AG08395 (cell line): ENCODE data around the gene BOD1L1.

ENCODE experiments used
- DNase-seq: peaks from one replicate; pipeline ENCODE4 v3.0.0; 2012; ENCODE audit warnings: mixed read lengths, low spot score

Gene BOD1L1

GRCh38 chr4:13558881-13559280 lies 68.6 kb downstream of the BOD1L1 start:
- DNase-seq, result no peak

GRCh38 chr4:13555325-13555724 lies 72.2 kb downstream of the BOD1L1 start:
- no peak for DNase-seq

GRCh38 chr4:13553081-13553480 lies 74.4 kb downstream of the BOD1L1 start:
- no peak for DNase-seq

DNA sequence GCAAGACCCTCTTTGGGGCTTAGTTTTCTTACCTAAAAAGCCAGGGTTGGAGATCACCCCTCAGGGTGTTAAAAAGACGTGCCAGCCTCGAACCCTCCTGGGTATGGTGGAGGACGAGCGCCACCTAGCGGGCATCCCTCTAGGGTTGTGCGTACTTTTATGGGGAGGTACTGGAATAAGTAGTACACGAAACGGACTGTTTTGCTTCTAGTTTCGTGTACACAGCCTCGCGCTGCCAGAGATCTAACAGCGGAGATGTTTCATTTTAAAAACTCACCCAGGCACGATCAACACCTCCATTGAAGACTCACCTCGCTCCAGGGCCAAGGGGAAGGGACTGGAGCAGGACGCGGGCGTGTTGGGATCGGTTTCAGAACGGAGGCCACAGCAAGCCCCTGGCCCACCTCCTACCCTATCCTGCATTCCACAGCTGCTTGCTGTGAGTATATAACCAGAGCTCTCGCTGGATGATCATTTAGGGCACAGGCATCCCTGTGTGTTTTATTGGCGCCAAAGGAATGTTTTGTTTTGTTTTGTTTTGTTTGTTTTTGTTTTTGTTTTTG lies 78.5 kb downstream of the BOD1L1 start:
- peak; percentile 89 for DNase-seq

- DNase-seq, result no peak
These were observed 79.2 kb downstream of the BOD1L1 start for GRCh38 chr4:13548059-13548983.

DNA sequence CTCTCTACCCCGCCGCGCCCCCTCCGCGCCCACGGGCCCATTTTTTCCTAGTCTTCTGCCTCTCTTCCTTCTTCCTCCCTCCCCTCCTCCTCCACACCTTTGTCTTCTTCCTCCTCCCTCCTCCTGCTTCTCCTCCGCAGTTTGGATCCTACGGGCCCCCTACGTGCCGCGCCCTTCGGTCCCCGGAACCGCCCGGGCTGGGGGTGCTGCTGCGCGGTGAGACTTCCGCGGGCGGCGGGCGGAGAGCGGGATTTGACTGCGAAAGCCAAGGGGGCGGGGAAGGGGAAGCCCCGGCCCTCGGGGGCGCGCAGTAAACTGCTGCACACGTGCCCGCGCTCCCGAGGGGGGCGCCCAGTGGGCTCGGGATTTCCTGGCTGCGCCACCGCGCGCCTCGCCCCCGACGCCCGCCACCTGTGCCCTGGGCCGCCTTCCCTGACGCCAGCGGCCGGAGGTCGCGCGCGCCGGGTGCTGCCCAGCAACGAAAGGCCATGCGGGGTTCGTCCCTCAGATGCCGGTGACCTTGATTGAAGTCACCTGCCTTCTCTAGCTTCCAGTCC lies 80.0 kb downstream of the BOD1L1 start:
- no peak for DNase-seq

- no peak for DNase-seq
These were observed 80.5 kb downstream of the BOD1L1 start for GRCh38 chr4:13546941-13547484.

DNA sequence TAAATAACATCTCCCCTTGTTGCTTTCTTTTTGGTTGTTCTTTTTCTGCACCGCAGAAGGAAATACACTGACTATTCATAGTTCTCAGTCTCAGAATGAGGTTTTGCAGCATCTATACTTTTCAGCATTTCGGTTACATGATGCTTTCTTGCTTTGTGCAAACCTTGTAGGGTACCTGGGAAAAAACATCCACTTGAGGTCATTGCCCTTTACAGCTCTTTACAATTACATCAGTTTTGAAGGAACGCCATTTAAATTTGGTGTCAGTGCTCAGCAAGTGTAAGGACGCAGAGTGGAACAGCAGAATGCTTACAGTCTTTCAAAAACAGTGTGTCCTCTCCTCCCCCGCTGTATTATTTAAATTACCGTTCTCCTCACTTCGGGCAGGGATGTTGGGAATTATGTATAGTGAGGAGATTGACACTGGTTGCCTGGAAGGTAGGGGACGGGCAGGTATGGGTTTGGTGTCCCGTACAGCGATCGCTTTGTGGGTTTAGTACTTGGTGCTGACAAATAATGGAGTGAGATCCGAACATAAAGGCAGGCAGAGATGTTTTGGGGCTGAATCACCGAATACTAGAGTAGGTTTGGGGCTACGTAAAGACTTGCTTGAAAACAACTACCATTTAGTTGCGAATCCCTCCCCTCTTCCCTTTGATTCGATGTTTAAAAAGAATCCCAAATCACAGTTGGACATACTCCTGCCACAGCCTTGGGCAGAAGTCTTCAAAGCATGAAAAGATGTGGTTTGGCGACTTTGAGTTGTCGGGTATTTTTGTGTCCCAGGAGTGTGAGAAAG lies 81.2 kb downstream of the BOD1L1 start:
- DNase-seq, result no peak

DNA sequence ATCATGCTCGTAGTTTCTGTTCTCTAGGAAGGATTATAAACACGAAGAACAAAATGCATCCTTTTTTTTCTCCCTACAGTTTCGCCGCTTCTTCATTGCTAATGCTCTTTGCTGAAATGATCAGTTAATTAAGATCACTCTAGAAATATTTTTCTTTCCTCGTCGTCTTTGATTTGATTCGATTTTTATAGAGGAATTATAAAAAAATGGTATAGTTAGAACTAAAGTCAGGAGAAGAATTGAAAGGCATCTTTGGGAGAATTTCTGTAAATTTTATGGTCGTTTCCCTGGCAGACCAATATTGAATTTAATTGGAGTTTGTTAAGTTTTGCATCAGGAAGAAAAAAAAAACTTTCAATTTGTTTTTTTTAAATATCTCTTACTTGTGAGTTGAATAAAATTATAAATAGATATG lies 82.1 kb downstream of the BOD1L1 start:
- no peak for DNase-seq

DNA sequence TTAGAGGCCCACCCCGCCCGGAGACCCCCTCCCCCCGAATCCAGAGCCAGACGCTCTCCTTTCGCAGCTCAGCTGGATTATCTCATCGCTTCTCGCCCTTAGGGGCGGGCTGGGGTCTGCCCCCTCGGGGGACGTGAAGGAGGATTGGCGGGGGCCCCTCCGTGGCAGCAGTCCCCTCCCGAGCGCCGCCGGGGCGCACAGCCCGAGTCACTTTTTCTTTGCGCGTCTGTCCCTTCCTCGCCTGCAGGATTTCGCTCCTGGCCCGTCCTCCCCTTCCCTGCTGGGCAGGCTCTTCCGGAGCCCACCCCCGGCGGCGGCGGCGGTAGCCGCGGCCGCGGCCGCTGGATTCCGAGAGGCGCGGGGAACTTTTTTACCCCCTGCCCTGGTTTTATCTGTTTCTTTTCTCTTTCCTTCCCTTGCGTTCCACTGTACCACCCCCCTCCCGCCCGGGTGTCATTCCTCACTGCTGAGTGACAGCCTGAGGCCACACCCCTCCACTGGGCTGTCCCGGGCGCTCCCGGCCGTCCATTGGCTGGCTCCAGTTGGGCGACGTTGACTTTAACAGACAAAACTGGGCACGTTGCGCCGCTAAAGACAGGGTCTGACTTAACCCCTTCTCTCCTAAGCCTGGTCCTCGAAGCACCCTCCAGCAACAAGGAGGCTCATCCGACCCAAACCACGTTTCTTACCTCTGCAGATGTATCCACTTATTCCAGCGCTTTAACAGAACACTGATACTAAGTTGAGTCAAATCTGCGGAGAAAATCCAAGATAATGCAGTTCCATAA lies 82.7 kb downstream of the BOD1L1 start:
- peak; percentile 66 for DNase-seq

DNA sequence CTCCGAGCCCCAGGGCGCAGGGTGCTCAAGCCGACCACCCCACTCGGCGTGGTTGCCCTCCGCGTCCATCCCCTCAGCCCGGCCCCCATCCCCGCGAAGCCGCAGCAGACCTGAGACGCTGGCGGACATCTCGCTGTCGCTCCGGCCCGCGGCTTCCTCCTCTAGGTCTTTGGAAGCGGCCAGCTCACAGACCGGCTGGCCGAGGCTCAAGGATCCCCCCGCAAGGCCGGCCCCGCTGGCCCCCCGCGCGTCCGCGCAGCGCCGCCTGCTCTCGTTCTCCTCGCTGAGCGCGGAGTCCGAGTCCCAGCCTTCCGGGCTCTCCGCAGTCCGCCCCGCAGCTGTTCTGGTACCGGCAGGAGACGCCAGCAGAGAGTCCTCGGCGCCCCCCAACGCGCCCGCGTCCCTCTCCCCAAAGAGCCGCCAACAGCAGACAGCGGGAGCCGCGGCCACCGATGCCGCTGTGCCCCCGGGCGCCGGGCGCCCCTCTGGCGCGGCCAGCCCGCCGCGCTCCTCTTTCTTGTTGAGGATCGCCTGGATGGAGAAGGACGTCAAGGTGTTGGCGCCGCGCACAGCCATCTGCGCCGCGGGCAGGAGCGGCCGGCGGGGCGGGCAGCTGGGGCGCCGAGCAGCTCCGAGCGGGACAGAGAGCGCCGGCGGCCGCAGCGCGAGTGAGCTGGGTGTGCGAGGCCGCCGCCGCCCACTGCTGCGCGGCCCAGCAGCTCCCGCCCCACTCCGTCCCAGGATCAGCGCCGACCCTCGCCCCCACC lies 83.5 kb downstream of the BOD1L1 start, which contains the start of gene NKX3-2:
NKX3-2 (minus strand) TSS at position 670 of the 767 bp plus-strand sequence; CDS start at position 576, 94 bp downstream.
- DNase-seq, result no peak

GRCh38 chr4:13543032-13543838 lies 84.3 kb downstream of the BOD1L1 start:
- no peak for DNase-seq

GRCh38 chr4:13542577-13543031 lies 84.9 kb downstream of the BOD1L1 start:
- DNase-seq, result no peak

- no peak for DNase-seq
These were observed 85.6 kb downstream of the BOD1L1 start for GRCh38 chr4:13541720-13542576.

- peak; percentile 3 for DNase-seq
These were observed 86.3 kb downstream of the BOD1L1 start for GRCh38 chr4:13541176-13541604.

- DNase-seq, result peak; percentile 2
These were observed 86.9 kb downstream of the BOD1L1 start for GRCh38 chr4:13540446-13541175.

DNA sequence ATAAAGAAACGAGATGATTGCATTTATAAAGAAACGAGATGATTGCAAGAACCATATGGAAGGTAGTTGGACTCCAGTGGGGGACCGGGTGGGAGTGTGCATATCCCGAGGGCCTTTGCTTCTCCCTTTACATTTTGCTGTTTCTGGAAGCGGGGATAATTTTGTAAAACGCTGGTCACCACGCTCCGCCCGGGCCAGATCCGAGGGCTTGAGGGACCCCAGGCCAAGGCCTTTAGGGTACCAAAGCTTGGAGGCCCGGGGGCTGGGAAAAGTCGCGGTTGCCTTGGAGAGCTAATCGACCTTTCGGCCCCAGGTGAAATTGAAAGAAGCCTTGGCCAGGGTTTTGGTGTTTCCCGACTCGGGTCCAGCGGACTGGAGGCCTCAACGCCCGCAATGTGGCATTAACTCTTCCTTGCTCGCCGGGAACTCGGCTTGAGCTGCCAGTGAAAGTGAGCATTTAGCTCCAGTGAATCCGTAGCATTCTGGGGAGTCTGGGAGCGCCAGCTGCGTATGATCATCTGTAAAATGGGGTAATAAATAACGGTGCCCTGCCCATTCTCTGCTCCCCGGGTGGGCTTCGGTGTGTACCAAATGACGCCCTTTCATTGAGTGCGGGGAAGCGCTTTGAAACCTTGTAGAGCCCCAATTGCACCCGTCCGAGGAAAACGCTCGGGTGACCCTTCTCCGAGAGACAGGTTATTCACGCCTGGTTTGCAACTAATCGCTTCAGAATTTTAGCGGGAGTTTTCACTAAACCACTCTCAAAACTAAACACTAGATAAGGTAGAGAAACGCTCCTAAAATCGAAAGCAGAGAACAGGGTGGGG lies 87.7 kb downstream of the BOD1L1 start:
- DNase-seq, result peak; percentile 1
